ENCODE results near the gene HIC2. TPM values are rescaled to one million over a fixed set of nuclear protein-coding genes. Genes with fewer than 3 reads are reported as not detected.
"Not testable (repeated sequence)": the region's sequence is repeated elsewhere in the genome, so short reads cannot be mapped to it uniquely, and the experiment has no call there.

HIC2 gene, protein sequence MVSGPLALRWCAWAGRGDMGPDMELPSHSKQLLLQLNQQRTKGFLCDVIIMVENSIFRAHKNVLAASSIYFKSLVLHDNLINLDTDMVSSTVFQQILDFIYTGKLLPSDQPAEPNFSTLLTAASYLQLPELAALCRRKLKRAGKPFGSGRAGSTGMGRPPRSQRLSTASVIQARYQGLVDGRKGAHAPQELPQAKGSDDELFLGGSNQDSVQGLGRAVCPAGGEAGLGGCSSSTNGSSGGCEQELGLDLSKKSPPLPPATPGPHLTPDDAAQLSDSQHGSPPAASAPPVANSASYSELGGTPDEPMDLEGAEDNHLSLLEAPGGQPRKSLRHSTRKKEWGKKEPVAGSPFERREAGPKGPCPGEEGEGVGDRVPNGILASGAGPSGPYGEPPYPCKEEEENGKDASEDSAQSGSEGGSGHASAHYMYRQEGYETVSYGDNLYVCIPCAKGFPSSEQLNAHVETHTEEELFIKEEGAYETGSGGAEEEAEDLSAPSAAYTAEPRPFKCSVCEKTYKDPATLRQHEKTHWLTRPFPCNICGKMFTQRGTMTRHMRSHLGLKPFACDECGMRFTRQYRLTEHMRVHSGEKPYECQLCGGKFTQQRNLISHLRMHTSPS
- total RNA-seq (ENCODE audit: unreplicated experiment) = 23.5 TPM
- long read RNA-seq, partial matches to known transcripts = 0 of 5 reads
- long read RNA-seq, other reads (novel, unspliced or antisense) = 5 of 5 reads

DNA sequence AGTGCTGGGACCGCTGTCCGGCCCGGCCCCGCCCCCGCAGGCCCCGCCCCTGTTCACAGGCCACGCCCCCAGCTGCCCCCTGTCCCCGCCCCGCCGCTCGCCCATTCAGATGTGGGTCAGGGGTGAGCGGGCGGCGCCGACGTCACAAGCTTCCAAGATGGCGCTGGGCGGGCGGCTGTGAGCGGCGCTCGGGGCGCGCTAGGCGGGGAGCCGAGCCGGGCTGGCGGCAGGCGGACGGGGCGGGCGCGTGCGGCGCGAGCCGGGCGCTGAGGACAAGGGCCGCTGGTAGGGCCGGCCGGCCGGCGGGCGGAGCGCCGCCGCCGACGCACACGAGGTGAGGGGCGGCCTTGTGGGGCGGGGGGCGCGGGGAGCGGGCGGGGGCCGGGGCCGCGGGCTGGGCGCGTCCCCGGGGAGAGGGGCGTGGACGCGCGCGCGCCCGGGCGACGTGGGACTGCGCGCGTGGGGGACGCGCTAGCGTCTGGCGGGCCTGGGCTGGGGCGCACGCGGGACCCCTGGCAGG is at the start of gene HIC2:
HIC2 (plus strand) TSS at position 145 of the 520 bp plus-strand sequence. CDS start 25,461 bp downstream, outside the sequence.
- H3K4me1 Mint-ChIP-seq (ENCODE audit: unreplicated experiment); H3K27me3 Mint-ChIP-seq (ENCODE audit: unreplicated experiment); H3K4me3 Mint-ChIP-seq (ENCODE audit: unreplicated experiment); H3K36me3 Mint-ChIP-seq (ENCODE audit: low read depth, unreplicated experiment); H3K9me3 Mint-ChIP-seq (ENCODE audit: unreplicated experiment); DNase-seq (ENCODE audit: low spot score); H3K27ac Mint-ChIP-seq (ENCODE audit: unreplicated experiment): not testable (repeated sequence)

DNA sequence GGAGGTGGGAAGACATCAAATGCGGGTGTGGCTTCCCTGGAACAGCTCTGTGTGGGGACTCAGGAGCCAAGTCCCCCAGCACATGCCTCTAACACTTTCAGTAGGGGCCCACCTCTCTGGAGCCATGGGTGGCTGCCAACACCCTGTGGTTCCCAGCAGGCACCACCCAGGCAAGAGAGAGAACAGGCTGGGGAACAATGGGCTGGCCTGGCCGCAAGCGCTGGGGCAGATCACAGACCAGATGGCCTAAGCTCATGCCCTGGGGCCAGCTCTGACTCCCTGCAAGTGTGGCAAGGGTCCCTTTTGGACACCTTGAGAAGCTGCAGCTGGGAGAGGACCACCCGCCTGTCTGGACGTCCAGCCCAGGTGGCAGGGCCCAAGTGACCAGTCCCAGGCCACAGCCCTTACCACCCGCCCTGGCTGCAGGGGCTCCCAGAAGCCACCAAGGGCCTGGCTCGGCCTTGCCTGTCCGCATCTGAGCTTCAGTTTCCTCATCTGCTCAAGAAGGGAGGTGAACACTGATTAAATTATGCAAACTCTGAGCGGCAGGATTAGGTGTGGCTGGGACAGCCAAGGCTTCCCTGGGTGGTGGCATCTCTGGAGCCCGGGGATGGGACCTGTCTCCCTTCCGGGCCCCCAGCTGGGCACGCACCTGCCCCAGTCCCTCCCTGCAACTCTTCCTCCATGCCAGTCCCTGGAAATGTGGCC is 48.4 kb upstream of the HIC2 start:
- H3K27me3 Mint-ChIP-seq (ENCODE audit: unreplicated experiment); H3K4me3 Mint-ChIP-seq (ENCODE audit: unreplicated experiment); H3K27ac Mint-ChIP-seq (ENCODE audit: unreplicated experiment); H3K9me3 Mint-ChIP-seq (ENCODE audit: unreplicated experiment); H3K36me3 Mint-ChIP-seq (ENCODE audit: low read depth, unreplicated experiment); H3K4me1 Mint-ChIP-seq (ENCODE audit: unreplicated experiment); DNase-seq (ENCODE audit: low spot score): not testable (repeated sequence)

DNA sequence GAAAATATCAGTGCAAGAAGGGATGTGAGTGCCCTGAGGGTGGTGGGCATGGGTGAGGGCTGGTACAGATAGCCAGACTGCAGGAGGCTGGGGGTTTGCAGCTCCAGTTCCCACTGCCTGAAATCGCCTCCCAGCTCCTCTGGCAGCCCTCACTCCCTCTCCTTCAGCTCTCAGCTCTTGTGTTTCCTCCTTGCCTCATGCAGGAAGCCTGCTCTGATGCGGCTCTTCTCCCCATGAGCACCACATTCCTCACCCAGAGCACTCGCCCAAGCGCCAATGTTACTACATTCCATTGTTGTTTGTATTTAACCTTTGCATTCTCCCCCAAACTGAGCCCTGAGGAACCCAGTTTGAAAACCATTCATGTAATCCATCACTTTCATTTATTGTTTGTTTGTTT is 41.3 kb upstream of the HIC2 start:
- H3K27me3 Mint-ChIP-seq (ENCODE audit: unreplicated experiment); H3K4me3 Mint-ChIP-seq (ENCODE audit: unreplicated experiment); H3K27ac Mint-ChIP-seq (ENCODE audit: unreplicated experiment); DNase-seq (ENCODE audit: low spot score); H3K36me3 Mint-ChIP-seq (ENCODE audit: low read depth, unreplicated experiment); H3K9me3 Mint-ChIP-seq (ENCODE audit: unreplicated experiment); H3K4me1 Mint-ChIP-seq (ENCODE audit: unreplicated experiment): not testable (repeated sequence)

DNA sequence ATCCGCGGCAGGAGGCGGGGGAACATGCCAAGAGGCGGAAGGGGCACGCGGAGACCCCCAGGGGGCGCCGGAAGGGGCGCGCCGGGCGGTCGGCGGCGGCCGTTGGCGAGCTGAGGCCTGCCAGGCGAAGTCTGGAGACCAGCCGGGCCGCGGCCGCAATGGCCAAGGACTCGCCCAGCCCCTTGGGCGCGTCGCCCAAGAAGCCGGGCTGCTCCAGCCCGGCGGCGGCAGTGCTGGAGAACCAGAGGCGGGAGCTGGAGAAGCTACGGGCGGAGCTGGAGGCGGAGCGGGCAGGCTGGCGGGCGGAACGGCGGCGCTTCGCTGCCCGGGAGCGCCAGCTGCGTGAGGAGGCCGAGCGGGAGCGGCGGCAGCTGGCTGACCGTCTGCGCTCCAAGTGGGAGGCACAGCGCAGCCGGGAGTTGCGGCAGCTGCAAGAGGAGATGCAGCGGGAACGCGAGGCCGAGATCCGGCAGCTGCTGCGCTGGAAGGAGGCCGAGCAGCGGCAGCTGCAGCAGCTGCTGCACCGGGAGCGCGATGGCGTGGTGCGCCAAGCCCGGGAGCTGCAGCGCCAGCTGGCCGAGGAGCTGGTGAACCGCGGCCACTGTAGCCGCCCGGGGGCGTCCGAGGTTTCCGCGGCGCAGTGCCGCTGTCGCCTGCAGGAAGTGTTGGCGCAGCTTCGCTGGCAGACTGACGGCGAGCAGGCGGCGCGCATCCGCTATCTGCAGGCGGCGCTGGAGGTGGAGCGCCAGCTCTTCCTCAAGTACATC is 33.3 kb upstream of the HIC2 start, which contains the start of gene RIMBP3B:
RIMBP3B (plus strand) TSS at position 51 of the 767 bp plus-strand sequence; CDS start at position 159, 108 bp downstream.
- H3K27me3 Mint-ChIP-seq (ENCODE audit: unreplicated experiment); H3K4me1 Mint-ChIP-seq (ENCODE audit: unreplicated experiment); H3K4me3 Mint-ChIP-seq (ENCODE audit: unreplicated experiment); H3K36me3 Mint-ChIP-seq (ENCODE audit: low read depth, unreplicated experiment); H3K27ac Mint-ChIP-seq (ENCODE audit: unreplicated experiment); H3K9me3 Mint-ChIP-seq (ENCODE audit: unreplicated experiment); DNase-seq (ENCODE audit: low spot score): not testable (repeated sequence)

DNA sequence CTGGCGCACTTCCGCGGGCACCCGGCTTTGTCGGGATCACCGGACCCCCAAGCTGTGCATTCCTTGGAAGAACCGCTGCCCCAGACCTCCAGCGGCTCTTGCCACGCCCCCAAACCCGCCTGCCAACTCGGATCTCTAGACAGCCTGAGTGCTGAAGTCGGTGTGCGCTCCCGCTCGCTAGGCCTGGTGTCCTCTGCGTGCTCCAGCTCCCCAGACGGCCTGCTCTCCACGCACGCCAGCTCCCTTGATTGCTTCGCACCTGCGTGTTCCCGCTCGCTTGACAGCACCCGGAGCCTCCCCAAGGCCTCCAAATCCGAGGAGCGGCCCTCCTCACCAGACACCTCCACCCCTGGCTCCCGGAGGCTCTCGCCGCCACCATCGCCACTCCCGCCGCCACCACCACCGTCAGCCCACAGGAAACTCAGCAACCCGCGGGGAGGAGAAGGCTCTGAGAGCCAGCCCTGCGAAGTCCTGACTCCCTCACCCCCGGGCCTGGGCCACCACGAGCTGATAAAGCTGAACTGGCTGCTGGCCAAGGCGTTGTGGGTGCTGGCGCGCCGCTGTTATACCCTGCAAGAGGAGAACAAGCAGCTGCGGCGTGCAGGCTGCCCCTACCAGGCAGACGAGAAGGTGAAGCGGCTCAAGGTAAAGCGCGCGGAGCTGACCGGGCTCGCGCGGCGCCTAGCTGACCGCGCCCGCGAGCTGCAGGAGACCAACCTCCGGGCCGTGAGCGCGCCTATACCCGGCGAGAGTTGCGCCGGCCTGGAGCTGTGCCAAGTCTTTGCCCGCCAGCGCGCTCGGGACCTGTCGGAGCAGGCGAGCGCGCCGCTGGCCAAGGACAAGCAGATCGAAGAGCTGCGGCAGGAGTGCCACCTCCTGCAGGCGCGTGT is 32.5 kb upstream of the HIC2 start:
- not testable (repeated sequence) for H3K9me3 Mint-ChIP-seq (ENCODE audit: unreplicated experiment); H3K36me3 Mint-ChIP-seq (ENCODE audit: low read depth, unreplicated experiment); H3K4me3 Mint-ChIP-seq (ENCODE audit: unreplicated experiment); H3K27ac Mint-ChIP-seq (ENCODE audit: unreplicated experiment); H3K27me3 Mint-ChIP-seq (ENCODE audit: unreplicated experiment); DNase-seq (ENCODE audit: low spot score); H3K4me1 Mint-ChIP-seq (ENCODE audit: unreplicated experiment)

DNA sequence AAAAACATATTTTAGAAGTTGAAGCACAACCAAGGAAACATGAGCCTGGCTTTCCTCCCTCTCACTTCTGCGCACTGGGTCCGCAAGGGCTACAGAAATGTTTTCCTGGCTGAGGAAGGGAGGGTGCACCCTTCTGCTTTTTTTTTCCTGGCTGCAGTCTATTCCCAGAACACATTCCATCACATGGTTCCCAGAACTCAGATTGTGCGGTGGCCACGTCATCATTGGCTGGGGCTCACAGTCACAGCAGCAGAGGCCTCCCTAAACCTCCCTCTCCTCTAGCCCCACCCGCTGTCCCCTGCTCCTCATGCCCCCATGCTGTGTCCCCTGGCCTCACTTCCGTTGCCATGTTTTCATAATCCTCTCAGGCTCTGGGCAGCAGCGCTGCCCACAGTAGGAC is 27.7 kb upstream of the HIC2 start:
- not testable (repeated sequence) for H3K27me3 Mint-ChIP-seq (ENCODE audit: unreplicated experiment); H3K4me1 Mint-ChIP-seq (ENCODE audit: unreplicated experiment)

DNA sequence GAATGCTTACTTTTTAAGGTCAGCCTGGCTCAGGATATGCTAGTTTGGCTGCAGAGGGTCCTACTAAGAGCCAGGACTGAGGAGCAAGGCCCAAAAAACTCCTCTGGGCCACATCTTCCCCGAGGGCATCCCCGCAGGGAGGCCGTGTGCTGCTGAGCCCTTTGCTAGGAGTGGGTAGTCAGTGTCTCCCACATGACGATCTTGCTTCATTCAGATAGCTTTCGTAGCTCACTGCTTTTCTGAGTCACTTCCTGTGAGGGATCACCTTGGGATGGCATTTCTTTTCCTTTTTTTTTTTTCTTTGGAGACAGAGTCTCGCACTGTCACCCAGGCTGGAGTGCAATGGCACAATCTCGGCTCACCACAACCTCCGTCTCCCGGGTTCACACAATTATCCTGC is 27.2 kb upstream of the HIC2 start:
- not testable (repeated sequence) for H3K4me3 Mint-ChIP-seq (ENCODE audit: unreplicated experiment); H3K27me3 Mint-ChIP-seq (ENCODE audit: unreplicated experiment); H3K4me1 Mint-ChIP-seq (ENCODE audit: unreplicated experiment); DNase-seq (ENCODE audit: low spot score); H3K9me3 Mint-ChIP-seq (ENCODE audit: unreplicated experiment); H3K27ac Mint-ChIP-seq (ENCODE audit: unreplicated experiment); H3K36me3 Mint-ChIP-seq (ENCODE audit: low read depth, unreplicated experiment)

More for the DNA sequence above, 27.7 kb upstream of the HIC2 start:
- H3K4me3 Mint-ChIP-seq (ENCODE audit: unreplicated experiment); H3K27ac Mint-ChIP-seq (ENCODE audit: unreplicated experiment); DNase-seq (ENCODE audit: low spot score); H3K36me3 Mint-ChIP-seq (ENCODE audit: low read depth, unreplicated experiment); H3K9me3 Mint-ChIP-seq (ENCODE audit: unreplicated experiment): not testable (repeated sequence)

DNA sequence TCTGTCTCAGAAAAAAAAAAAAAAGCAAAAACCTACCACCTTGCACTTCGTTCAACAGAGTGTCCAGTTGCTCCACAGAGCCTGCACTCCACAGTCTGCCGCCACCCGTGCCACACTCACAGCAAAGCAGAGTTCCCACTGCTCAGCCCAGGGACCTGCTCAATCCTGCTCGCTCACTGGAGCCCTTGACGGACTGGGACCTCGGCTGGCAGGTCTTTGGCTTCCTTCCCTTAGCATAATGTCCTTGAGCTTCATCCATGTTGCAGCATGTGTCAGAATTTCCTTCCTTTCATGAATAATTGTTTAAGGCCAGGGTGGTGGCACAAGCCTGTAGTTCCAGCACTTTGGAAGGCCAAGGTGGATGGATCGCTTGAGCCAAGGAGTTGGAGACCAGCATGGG is 22.6 kb upstream of the HIC2 start:
- H3K36me3 Mint-ChIP-seq (ENCODE audit: low read depth, unreplicated experiment); DNase-seq (ENCODE audit: low spot score); H3K4me3 Mint-ChIP-seq (ENCODE audit: unreplicated experiment); H3K27ac Mint-ChIP-seq (ENCODE audit: unreplicated experiment); H3K9me3 Mint-ChIP-seq (ENCODE audit: unreplicated experiment); H3K4me1 Mint-ChIP-seq (ENCODE audit: unreplicated experiment); H3K27me3 Mint-ChIP-seq (ENCODE audit: unreplicated experiment): not testable (repeated sequence)

DNA sequence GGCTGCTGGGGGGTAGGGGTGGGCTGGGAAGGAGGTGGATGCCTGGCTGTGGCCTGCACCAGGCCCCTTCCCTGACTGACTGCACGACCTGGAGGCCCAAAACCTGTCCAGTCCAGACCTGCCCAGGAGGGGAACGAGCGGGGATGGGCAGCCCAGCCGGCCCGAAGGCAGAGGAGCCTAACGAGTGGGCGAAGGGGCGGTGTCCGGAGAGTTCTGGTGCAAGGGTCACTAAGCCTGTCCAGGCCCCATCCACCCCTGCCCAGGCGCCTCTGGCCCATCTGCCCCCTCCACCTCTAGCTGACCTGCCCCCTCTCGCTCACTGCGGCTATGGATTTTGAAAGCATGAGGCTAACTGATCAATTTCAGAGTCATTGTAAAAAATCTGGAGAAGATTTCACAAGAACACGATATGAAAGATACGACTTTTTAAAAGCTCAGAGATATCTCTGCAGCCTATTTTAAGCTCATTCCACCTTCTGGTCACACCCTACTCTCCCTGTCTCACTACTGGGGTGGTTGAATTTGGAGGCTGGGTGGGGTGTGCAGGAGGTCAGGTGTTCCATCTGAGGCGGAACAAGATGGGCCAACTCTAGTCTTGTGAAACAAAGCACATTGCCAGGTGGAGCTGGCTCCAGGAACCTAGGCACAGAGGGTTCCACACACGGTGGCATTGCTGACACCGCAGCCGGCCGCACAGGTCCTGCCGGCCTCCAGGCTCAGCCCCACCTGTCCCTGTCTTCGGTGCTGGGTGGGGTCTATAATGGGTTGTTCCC is 15.8 kb upstream of the HIC2 start:
- not testable (repeated sequence) for H3K27ac Mint-ChIP-seq (ENCODE audit: unreplicated experiment); H3K4me3 Mint-ChIP-seq (ENCODE audit: unreplicated experiment); H3K36me3 Mint-ChIP-seq (ENCODE audit: low read depth, unreplicated experiment); DNase-seq (ENCODE audit: low spot score); H3K27me3 Mint-ChIP-seq (ENCODE audit: unreplicated experiment); H3K4me1 Mint-ChIP-seq (ENCODE audit: unreplicated experiment); H3K9me3 Mint-ChIP-seq (ENCODE audit: unreplicated experiment)

DNA sequence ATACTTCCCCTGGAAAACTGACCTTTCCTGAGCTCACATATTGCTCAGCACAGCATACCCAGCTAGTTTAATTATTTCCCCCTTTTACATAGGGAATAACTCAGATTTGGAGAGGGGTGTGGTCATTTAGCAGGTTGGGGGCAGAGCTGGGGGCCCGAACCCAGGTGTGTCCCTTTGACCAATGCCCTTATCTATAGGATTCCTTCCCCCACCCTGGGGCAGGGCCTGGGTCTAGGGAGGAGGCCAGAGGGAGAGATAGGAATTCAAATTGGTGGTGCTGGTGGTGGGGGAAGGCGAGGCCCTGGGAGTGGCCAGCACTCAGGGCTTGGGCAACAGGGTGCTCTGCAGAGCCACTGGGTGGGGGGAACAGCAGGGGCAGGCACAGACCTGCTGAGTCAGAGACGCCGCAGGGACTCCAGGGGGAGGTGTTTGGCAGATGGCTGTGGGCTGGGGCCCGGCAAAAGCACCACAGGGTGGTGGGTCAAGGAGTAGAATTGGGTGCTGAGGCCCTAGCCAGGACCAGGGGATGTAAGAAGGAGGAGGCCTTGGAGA is 14.3 kb upstream of the HIC2 start:
- H3K4me1 Mint-ChIP-seq (ENCODE audit: unreplicated experiment); H3K27me3 Mint-ChIP-seq (ENCODE audit: unreplicated experiment); H3K9me3 Mint-ChIP-seq (ENCODE audit: unreplicated experiment); H3K4me3 Mint-ChIP-seq (ENCODE audit: unreplicated experiment); H3K27ac Mint-ChIP-seq (ENCODE audit: unreplicated experiment); H3K36me3 Mint-ChIP-seq (ENCODE audit: low read depth, unreplicated experiment); DNase-seq (ENCODE audit: low spot score): not testable (repeated sequence)

All from endothelial cell (in vitro differentiated cells).